Activated CD8-positive, alpha-beta memory T cell treated with anti-CD3 and anti-CD28 coated beads, Interleukin-2, amount 50 U/mL, for 4 hours (primary cell): ENCODE results near the gene FOXK2.
"Not testable (repeated sequence)": the region's sequence is repeated elsewhere in the genome, so short reads cannot be mapped to it uniquely, and the experiment has no call there.

Experiments
- DNase-seq: peaks from one replicate; pipeline ENCODE4 v3.0.0-alpha.2; 2020

FOXK2 gene

GRCh38 chr17:82495844-82496528 is 23.5 kb upstream of the FOXK2 start:
- DNase-seq = no peak

- DNase-seq = peak; percentile 89
Measured at GRCh38 chr17:82496529-82497434, 22.8 kb upstream of the FOXK2 start.

GRCh38 chr17:82497483-82498405 is 21.8 kb upstream of the FOXK2 start:
- peak; percentile 35 for DNase-seq

- no peak for DNase-seq
Measured at GRCh38 chr17:82502207-82502606, 17.3 kb upstream of the FOXK2 start.

GRCh38 chr17:82503094-82503727 is 16.3 kb upstream of the FOXK2 start:
- DNase-seq = no peak

- no peak for DNase-seq
Measured at GRCh38 chr17:82503728-82504308, 15.7 kb upstream of the FOXK2 start.

GRCh38 chr17:82505296-82505695 is 14.2 kb upstream of the FOXK2 start:
- DNase-seq = no peak

- DNase-seq = not testable (repeated sequence)
Measured at GRCh38 chr17:82506402-82506801, 13.1 kb upstream of the FOXK2 start.

- DNase-seq = no peak
Measured at GRCh38 chr17:82507631-82508175, 11.8 kb upstream of the FOXK2 start.

- DNase-seq = not testable (repeated sequence)
Measured at GRCh38 chr17:82511642-82512041, 7.9 kb upstream of the FOXK2 start.

GRCh38 chr17:82513864-82514263 is 5.7 kb upstream of the FOXK2 start:
- not testable (repeated sequence) for DNase-seq

- no peak for DNase-seq
Measured at GRCh38 chr17:82517230-82517865, 2.2 kb upstream of the FOXK2 start.

GRCh38 chr17:82519971-82520903 is 705 bp downstream of the FOXK2 start:
- DNase-seq = peak; percentile 46

GRCh38 chr17:82524540-82524939 is 5.0 kb downstream of the FOXK2 start:
- DNase-seq = no peak

GRCh38 chr17:82525712-82526111 is 6.2 kb downstream of the FOXK2 start:
- DNase-seq = no peak

- DNase-seq = no peak
Measured at GRCh38 chr17:82527898-82528297, 8.4 kb downstream of the FOXK2 start.

GRCh38 chr17:82528484-82529265 is 9.1 kb downstream of the FOXK2 start:
- DNase-seq = no peak

- DNase-seq = no peak
Measured at GRCh38 chr17:82529914-82530300, 10.4 kb downstream of the FOXK2 start.

- no peak for DNase-seq
Measured at GRCh38 chr17:82531431-82531881, 11.9 kb downstream of the FOXK2 start.
